GM20000 (cell line): Measurements from ENCODE around the gene ARPC1A.
A peak's percentile ranks its signal among the peaks of the same experiment; 100 is the strongest.

Experiments used
- DNase-seq: peaks from one replicate; pipeline ENCODE4 v3.0.0; 2012; ENCODE audit warnings: low spot score
- TF ChIP-seq, protein P1 (sequence below): IDR thresholded peaks from 2 replicates; pipeline ENCODE4 v1.5.1; 2012; ENCODE audit warnings: mild to moderate bottlenecking, control low read depth; ENCODE audit errors: extremely low read depth, missing control alignments

Gene ARPC1A

DNA sequence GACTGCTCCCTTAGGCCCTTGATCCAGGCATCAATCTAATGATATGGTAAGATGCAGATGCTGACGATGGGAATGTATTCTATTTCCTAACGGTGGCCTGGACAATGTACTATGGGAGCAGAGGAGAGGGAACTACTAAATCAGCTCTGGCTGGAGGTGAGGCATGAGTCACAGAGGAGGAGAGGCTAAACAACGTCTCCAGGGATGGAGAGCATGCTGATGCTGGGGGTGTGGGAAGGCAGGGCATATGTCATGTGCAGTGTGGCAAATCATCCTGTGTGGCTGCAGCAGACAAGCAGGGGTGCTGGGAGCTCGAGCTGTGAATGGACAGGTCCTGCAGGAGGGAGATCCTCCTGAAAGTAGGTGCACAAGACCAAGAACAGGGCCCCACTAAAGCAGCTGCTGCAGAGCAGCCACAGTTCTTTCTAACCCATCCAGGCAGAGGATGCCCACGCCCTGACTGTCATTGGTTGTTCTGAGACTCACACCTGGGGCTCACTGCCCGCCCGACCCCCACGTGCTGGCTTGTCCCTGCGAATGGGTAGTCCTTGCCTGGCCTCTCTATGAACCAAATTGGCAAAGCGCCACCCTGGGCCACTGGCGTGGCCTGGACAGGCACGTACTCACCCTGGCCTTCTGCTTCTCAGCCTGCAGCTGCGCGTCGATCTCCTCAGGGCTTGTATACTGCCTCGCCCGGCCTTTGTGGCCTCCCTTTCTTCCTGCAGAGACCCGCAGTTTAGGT lies 78.7 kb downstream of the ARPC1A start:
- TF ChIP-seq, protein P1, sequence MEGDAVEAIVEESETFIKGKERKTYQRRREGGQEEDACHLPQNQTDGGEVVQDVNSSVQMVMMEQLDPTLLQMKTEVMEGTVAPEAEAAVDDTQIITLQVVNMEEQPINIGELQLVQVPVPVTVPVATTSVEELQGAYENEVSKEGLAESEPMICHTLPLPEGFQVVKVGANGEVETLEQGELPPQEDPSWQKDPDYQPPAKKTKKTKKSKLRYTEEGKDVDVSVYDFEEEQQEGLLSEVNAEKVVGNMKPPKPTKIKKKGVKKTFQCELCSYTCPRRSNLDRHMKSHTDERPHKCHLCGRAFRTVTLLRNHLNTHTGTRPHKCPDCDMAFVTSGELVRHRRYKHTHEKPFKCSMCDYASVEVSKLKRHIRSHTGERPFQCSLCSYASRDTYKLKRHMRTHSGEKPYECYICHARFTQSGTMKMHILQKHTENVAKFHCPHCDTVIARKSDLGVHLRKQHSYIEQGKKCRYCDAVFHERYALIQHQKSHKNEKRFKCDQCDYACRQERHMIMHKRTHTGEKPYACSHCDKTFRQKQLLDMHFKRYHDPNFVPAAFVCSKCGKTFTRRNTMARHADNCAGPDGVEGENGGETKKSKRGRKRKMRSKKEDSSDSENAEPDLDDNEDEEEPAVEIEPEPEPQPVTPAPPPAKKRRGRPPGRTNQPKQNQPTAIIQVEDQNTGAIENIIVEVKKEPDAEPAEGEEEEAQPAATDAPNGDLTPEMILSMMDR, result no peak
- no peak for DNase-seq

DNA sequence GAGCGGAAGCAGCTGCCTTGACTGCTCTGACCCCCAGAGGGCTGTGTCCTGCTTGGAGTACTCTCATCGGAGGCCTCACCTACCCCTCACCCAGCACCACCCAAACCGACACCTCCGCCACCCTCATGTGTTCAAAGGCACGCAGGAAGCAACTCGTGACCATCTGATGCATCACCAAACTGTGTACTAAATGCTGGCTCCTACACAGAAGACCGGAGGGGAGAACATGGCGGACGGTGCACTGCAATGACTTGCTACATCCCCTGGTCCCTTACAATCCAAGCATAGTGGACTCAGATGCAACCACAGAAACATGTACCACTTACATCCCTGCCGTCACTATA lies 79.3 kb downstream of the ARPC1A start:
- DNase-seq, result no peak
- TF ChIP-seq, protein P1, result no peak

DNA sequence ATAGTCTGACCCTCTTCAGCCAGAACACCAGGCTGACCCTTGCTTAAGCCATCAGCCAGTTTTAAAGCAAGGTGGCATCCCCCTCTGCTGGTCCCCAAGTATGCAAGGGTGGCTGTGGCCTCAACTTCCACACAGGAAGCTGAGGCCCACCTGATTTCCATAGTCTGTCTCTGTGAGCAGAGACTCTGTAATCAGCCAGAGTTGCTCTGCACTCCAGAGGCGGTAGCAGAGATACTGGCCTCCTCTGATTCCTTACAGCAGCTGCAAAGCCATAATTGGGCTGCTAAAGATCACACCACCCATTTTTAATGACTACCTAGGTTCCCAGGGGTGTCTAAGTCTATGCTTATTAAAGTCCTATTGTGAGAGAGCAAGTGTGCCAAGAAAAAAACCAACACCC lies 80.9 kb downstream of the ARPC1A start:
- TF ChIP-seq, protein P1, result no peak
- DNase-seq, result no peak

DNA sequence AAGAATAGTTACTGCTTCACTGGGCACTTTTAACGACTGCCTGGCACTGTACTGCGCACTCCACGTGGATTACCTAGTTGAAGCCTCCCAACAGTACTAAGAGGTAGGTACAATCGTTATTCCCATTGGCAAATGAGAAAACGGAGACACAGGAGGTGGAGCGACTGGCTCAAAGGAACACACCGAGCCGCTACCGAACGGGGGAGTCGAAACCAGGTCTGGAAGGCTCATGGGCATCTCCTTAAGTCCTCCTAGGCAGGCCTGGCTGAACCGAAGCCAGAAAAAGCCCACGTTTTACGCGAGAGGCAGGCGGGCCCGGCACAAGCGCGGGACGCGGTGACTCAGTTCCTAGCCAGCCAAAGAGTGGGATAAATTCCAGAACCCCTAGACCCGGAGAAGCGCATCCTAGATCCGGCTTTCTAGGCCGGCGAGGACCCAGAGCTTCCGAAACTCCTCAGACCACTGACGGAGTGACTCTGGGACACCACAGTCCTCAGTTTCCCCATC lies 82.2 kb downstream of the ARPC1A start:
- TF ChIP-seq, protein P1, result no peak
- no peak for DNase-seq

DNA sequence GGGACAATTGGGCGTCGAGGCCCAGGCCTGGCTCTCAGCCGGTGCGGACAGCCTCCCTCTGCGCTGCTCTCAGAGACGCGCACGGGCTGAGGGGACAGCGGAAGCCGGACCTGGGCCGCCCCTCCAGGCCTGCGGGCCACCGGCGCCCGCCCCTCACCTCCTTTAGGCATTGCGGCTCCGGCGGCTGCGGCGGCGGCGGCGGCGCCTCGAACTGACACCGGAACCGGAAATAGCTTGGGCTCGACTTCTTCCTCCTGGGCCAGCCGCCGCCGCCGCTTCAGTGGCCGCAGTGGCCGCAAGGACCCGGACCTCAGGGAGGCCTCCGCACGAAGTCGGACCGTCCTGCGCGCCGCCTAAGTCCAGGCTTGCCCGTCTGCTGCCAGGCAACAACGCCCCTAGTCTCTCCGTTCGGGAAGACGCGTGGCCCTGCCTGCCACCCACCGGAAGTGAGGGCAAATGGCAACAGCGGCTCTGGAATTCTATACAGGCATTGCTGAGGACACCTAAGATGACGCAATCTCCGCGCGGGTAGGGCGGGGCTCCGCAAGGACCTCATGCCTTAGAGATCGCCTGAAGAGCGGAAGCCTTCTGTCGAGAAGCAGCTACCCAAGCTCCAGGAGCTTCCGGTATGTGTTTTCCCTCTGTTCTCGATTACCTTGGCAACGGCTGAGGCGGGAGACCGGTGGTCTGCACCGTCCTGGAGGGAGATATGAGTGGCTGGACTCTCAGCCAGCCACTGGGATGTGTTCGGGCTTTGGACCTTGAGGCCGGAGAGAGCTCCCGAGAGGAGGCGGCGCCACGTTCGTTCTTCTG lies 82.9 kb downstream of the ARPC1A start, which contains the start of the genes BUD31 and PDAP1:
BUD31 (plus strand) TSS at position 591 of the 813 bp plus-strand sequence. CDS start 2,124 bp downstream, outside the sequence.
PDAP1 (minus strand) TSS at position 219 of the 813 bp plus-strand sequence; CDS start at position 170, 49 bp downstream.
- DNase-seq, result peak; percentile 96
- TF ChIP-seq, protein P1, result no peak

DNA sequence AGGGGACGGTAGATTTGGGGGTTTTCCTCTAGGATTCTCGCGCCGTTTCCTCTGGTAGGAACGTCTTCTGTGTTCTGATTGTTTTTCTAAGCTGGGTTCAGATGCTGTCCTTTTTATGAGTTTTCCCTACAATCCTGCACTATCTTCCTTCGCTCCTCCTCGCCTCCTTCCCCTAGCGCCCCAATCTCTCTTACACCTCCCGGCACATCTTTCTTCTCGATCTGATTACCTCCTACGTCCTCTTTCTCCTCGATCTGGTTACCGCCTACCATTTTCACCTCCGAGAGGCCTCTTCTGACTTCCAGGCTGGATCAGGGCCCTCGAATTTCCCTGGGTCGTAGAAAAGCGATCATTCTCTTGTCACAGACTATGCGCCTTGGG lies 83.5 kb downstream of the ARPC1A start:
- TF ChIP-seq, protein P1, result no peak
- DNase-seq, result no peak

DNA sequence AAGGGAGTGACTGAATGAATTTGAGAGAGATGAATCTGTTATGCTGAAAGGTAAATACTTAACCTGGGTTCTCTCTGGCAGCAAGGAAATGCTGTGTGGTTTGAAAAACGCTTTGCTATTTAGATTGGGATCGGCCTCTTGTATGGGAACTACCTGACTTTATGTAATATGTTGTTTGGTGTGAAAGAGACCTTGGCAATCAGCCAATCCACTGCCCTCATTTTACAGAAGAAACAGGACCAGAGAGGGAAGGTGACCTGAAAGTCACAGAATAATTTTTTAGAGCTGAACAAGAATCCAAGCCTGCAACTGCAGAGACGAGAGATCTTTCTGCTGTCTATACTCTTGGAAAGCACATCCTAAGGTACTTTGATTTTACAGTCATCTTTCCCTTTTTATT lies 84.1 kb downstream of the ARPC1A start:
- TF ChIP-seq, protein P1, result no peak
- no peak for DNase-seq
